CD4-positive, alpha-beta T cell (primary cell): Measurements from ENCODE around the gene TLL2. TPM values are rescaled to one million over a fixed set of nuclear protein-coding genes. Genes with fewer than 3 reads are reported as not detected.

Source experiments
- ATAC-seq: fragments of 200-7000 bp; cut with Tn5 transposase; one replicate; pipeline ENCODE4 v1.10.0; 2022; ENCODE audit warnings: mild to moderate bottlenecking; ENCODE audit not compliant: poor library complexity
- CTCF ChIA-PET: fragments of 350-600 bp; sonication (Branson Sonifier 250); formaldehyde crosslinking; loops from one replicate; lab custom pipeline; 2021; ENCODE audit warnings: antibody characterized with exemption, inconsistent platforms; lab: Charles Lee
- POLR2A ChIA-PET: fragments of 350-600 bp; sonication (Branson Sonifier 250); formaldehyde crosslinking; loops from one replicate; lab custom pipeline; 2021; ENCODE audit warnings: antibody characterized with exemption, inconsistent platforms; lab: Charles Lee
- DNase-seq, 14 experiments: peaks; one replicate each; pipeline ENCODE4 v3.0.0-alpha.2; 2013 to 2020; ENCODE audit warnings: mixed read lengths in 2 of 14
- H3K27ac ChIP-seq, 2 donors: one replicate each; pipeline versions ENCODE4 v1.5.1 to v1.7.0; 2013; ENCODE audit warnings: low read length in 2 of 2, low read depth in 1 of 2, mild to moderate bottlenecking in 1 of 2
- H3K27me3 ChIP-seq, 2 experiments: 1 replicate in 1 of 2; 2 replicates in 1 of 2; pipeline versions ENCODE4 v1.6.1 to v1.7.0; 2013; ENCODE audit warnings: low read length in 2 of 2, control low read depth in 1 of 2, mild to moderate bottlenecking in 1 of 2, moderate library complexity in 1 of 2; ENCODE audit not compliant: insufficient read depth in 2 of 2, control insufficient read depth in 1 of 2
- H3K36me3 ChIP-seq: one replicate; pipeline ENCODE4 v1.6.1; 2013; ENCODE audit warnings: low read length, control low read depth; ENCODE audit not compliant: insufficient read depth
- H3K4me1 ChIP-seq: one replicate; pipeline ENCODE4 v1.6.1; 2013; ENCODE audit warnings: low read length, control low read depth; ENCODE audit not compliant: insufficient read depth
- H3K4me3 ChIP-seq: one replicate; pipeline ENCODE4 v1.5.1; 2013; ENCODE audit warnings: mild to moderate bottlenecking, low read length, moderate library complexity
- H3K9me3 ChIP-seq, 2 experiments: 1 replicate in 1 of 2; 2 replicates in 1 of 2; pipeline versions ENCODE4 v1.6.1 to v1.7.0; 2013; ENCODE audit warnings: low read length in 2 of 2, mild to moderate bottlenecking in 2 of 2, control low read depth in 1 of 2, moderate library complexity in 1 of 2; ENCODE audit not compliant: control insufficient read depth in 1 of 2, insufficient read depth in 1 of 2
- H3K27ac Mint-ChIP-seq: one replicate; pipeline ENCODE4 v1.8.0; 2020; ENCODE audit warnings: mixed read lengths
- H3K27me3 Mint-ChIP-seq: one replicate; pipeline ENCODE4 v1.8.0; 2021; ENCODE audit warnings: mixed read lengths
- H3K36me3 Mint-ChIP-seq: one replicate; pipeline ENCODE4 v1.8.0; 2021; ENCODE audit warnings: low read depth, mixed read lengths
- H3K4me1 Mint-ChIP-seq: one replicate; pipeline ENCODE4 v1.8.0; 2021; ENCODE audit warnings: low read depth, mixed read lengths
- H3K4me3 Mint-ChIP-seq: one replicate; pipeline ENCODE4 v1.8.0; 2020; ENCODE audit warnings: mild to moderate bottlenecking, mixed read lengths
- H3K9me3 Mint-ChIP-seq: one replicate; pipeline ENCODE4 v1.8.0; 2020; ENCODE audit warnings: mixed read lengths
- CTCF ChIP-seq: fragments of 200-600 bp; IDR thresholded peaks from one replicate; pipeline ENCODE4 v1.8.0; 2022; ENCODE audit warnings: antibody characterized with exemption, mild to moderate bottlenecking
- intact Hi-C, 2 experiments: fragments of 100-400 bp; cut with DNase I in 1 of 2; cut with micrococcal nuclease in 1 of 2; formaldehyde crosslinking; loops; one replicate each; pipeline versions ENCODE4 v1.15.1 to v1.9.0; 2023 to 2025; cut with DNase I, micrococcal nuclease
- total RNA-seq, 174 experiments: library from RNA in 2 of 174; stranded (reverse) in 2 of 174; gene quantifications; one replicate each; pipeline ENCODE4 v1.2.3 and lab custom pipeline; 2021 to 2026

TLL2 gene
- total RNA-seq, 2 experiments from 2014 or later: not detected

- Histone ChIP-seq H3K36me3 (no peaks in the 10 kb centered on the region), H3K9me3 (no peaks in the 10 kb centered on the region), H3K27me3 (peaks cover 0 to 8% of the 10 kb centered on the region in 2 experiments), H3K4me1 (peaks cover 10% of the 10 kb centered on the region), H3K27ac (no peak overlapping the region), H3K4me3 (no peak overlapping the region)
- Mint-ChIP-seq H3K9me3 (no peaks in the 10 kb centered on the region), H3K27me3 (peaks cover 18% of the 10 kb centered on the region), H3K36me3 (no peaks in the 10 kb centered on the region), H3K4me3 (no peak overlapping the region), H3K4me1 (peaks cover 31% of the 10 kb centered on the region), H3K27ac (no peak overlapping the region)
- TF ChIP-seq CTCF: peak; percentile 62
- intact Hi-C loops: no loop called here
- ChIA-PET CTCF (interaction anchor here (0.6 to 2.4 kb wide), 2 partner anchors 36 to 105 kb away, joined by 5 read pairs; no protein-coding TSS in a partner anchor), POLR2A (interaction anchor here (0.7 to 1.8 kb wide), 3 partner anchors 39 to 205 kb away, joined by 3 to 6 read pairs (median 4); partner anchors contain the start of gene ZNF518A)
- peak in 4 of 14 experiments; percentile 7 to 37 (median 26) for DNase-seq
- no peak for ATAC-seq
Measured at GRCh38 chr10:96334616-96335526, 178.9 kb downstream of the TLL2 start.

DNA sequence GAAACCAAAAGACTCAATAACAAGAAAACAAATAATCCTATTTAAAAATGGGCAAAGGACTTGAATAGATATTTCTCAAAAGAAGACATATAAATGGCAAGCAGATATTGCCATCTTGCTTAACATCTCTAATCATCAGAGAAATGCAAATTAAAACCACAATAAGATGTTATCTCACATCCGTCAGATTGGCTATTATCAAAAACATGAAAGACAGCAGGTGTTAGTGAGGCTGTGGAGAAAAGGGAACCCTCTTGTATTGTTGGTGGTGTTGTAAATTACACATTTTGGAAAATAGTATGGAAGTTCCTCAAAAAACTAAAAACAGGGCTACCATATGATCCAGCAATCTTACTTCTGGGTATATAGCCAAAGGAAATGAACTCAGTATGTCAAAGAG lies 180.6 kb downstream of the TLL2 start:
- POLR2A ChIA-PET: no interaction called here

GRCh38 chr10:96327462-96327861 lies 186.3 kb downstream of the TLL2 start:
- POLR2A ChIA-PET: no interaction called here
- Mint-ChIP-seq H3K27ac (no peak overlapping the region), H3K36me3 (no peaks in the 10 kb centered on the region), H3K4me1 (peaks cover 8% of the 10 kb centered on the region), H3K27me3 (peaks cover 4% of the 10 kb centered on the region), H3K4me3 (no peak overlapping the region), H3K9me3 (no peaks in the 10 kb centered on the region)
- Histone ChIP-seq H3K9me3 (no peaks in the 10 kb centered on the region), H3K36me3 (no peaks in the 10 kb centered on the region), H3K4me3 (no peak overlapping the region), H3K27me3 (no peaks in the 10 kb centered on the region), H3K27ac (no peak overlapping the region), H3K4me1 (peaks cover 3% of the 10 kb centered on the region)
- intact Hi-C loops: no loop called here
- CTCF ChIA-PET: no interaction called here
- ATAC-seq (no peak), DNase-seq (no peak)
- no peak for TF ChIP-seq CTCF

More for the DNA sequence above, 180.6 kb downstream of the TLL2 start:
- H3K4me3 Mint-ChIP-seq: no peak overlapping the region
- H3K36me3 Mint-ChIP-seq: no peaks in the 10 kb centered on the region
- Histone ChIP-seq H3K27me3 (peaks cover 0 to 8% of the 10 kb centered on the region in 2 experiments), H3K27ac (no peak overlapping the region), H3K4me1 (peaks cover 10% of the 10 kb centered on the region), H3K4me3 (no peak overlapping the region), H3K9me3 (no peaks in the 10 kb centered on the region), H3K36me3 (no peaks in the 10 kb centered on the region)
- no peak overlapping the region for H3K27ac Mint-ChIP-seq
- H3K4me1 Mint-ChIP-seq: peaks cover 35% of the 10 kb centered on the region
- peaks cover 18% of the 10 kb centered on the region for H3K27me3 Mint-ChIP-seq
- H3K9me3 Mint-ChIP-seq: no peaks in the 10 kb centered on the region
- CTCF ChIA-PET: interaction anchor here (2.4 kb wide), 1 partner anchor 37 kb away, joined by 5 read pairs; no protein-coding TSS in a partner anchor
- no peak for TF ChIP-seq CTCF
- intact Hi-C loops: no loop called here
- DNase-seq (peak in 3 of 14 experiments; percentile 29 to 48 (median 44)), ATAC-seq (peak; percentile 70)
